K562 (cell line): ENCODE measurements around the gene PKD1. TPM values are rescaled to one million over a fixed set of nuclear protein-coding genes. Genes with fewer than 3 reads are reported as not detected.

Experiments used
- ATAC-seq: fragments of 200-7000 bp; cut with Tn5 transposase; 3 replicates; pipeline ENCODE4 v1.9.1; 2020; ENCODE audit warnings: moderate library complexity
- BruUV-seq: library from RNA; stranded (reverse); fragments of 400-500 nt; replicated peaks from 2 replicates; lab custom pipeline; 2021; lab: Mats Ljungman, UMichigan
- CTCF ChIA-PET: fragments of 300-600 bp; formaldehyde crosslinking; extraction: SDS; loops from one replicate; lab custom pipeline; 2021; ENCODE audit warnings: low intra/inter-chr PET ratio; lab: Yijun Ruan, JAX
- POLR2A ChIA-PET: fragments of 300-600, 350-650 bp; sonication (Branson Sonifier 250); formaldehyde crosslinking; extraction: SDS; loops from one replicate; lab custom pipeline; 2021; ENCODE audit warnings: antibody characterized with exemption, inconsistent platforms; lab: Yijun Ruan, JAX
- DNase-seq, 4 experiments: peaks; one replicate each; pipeline versions ENCODE4 v3.0.0 to v3.0.0-alpha.2; 2011 to 2018; ENCODE audit warnings: low spot score in 3 of 4, mixed read lengths in 3 of 4; ENCODE audit errors: extremely low read depth in 1 of 4
- FAIRE-seq: peaks from 2 replicates; lab custom pipeline; 2011; peaks lifted over from hg19 to GRCh38; lab: Jason Lieb, UNC
- H2AFZ ChIP-seq: 2 replicates; pipeline ENCODE4 v1.6.0; 2011; ENCODE audit warnings: low read depth, low read length, control low read depth, inconsistent platforms
- H3K27ac ChIP-seq: fragments of 200-600 bp; 3 replicates; pipeline ENCODE4 v1.8.0; 2011; ENCODE audit warnings: low read depth, mild to moderate bottlenecking, control low read depth, inconsistent platforms, low read length, moderate library complexity, mixed read lengths; ENCODE audit errors: extremely low read depth
- H3K27me3 ChIP-seq, 2 experiments: fragments of 300-600 bp in 1 of 2; 2 replicates in 1 of 2; 3 replicates in 1 of 2; pipeline versions ENCODE4 v1.6.0 to v1.8.0; 2011; ENCODE audit warnings: inconsistent platforms in 2 of 2, low read length in 2 of 2, mild to moderate bottlenecking in 1 of 2, mixed read lengths in 1 of 2, moderate library complexity in 1 of 2; ENCODE audit not compliant: control insufficient read depth in 2 of 2, insufficient read depth in 2 of 2
- H3K36me3 ChIP-seq: fragments of 300-600 bp; 3 replicates; pipeline ENCODE4 v1.8.0; 2011; ENCODE audit warnings: mild to moderate bottlenecking, low read length, inconsistent platforms; ENCODE audit not compliant: control insufficient read depth, insufficient read depth
- H3K4me1 ChIP-seq, 2 experiments: fragments of 200-600 bp in 1 of 2; replicated peaks in 1 of 2; 2 replicates in 1 of 2; 3 replicates in 1 of 2; pipeline versions ENCODE4 v1.5.1 to v1.8.0; 2011; ENCODE audit warnings: inconsistent platforms in 2 of 2, low read length in 2 of 2, mild to moderate bottlenecking in 1 of 2, mixed read lengths in 1 of 2, moderate library complexity in 1 of 2; ENCODE audit not compliant: control insufficient read depth in 2 of 2, insufficient read depth in 2 of 2
- H3K4me2 ChIP-seq: 2 replicates; pipeline ENCODE4 v1.6.1; 2011; ENCODE audit warnings: low read length, control low read depth, inconsistent platforms, mixed read lengths; ENCODE audit not compliant: insufficient read depth
- H3K4me3 ChIP-seq: fragments of 200-600 bp; sonication (generic), shearing (Covaris generic); 2 replicates; pipeline ENCODE4 v1.5.1; 2016; ENCODE audit warnings: control low read depth, inconsistent platforms
- H3K79me2 ChIP-seq: fragments of 200-600 bp; 3 replicates; pipeline ENCODE4 v1.8.0; 2011; ENCODE audit warnings: low read length, inconsistent platforms; ENCODE audit not compliant: control insufficient read depth, insufficient read depth
- H3K9ac ChIP-seq, 2 experiments: 2 replicates each; pipeline versions ENCODE4 v1.6.0 to v1.6.1; 2011; ENCODE audit warnings: low read depth in 2 of 2, low read length in 2 of 2, control low read depth in 1 of 2, inconsistent platforms in 1 of 2, mild to moderate bottlenecking in 1 of 2, mixed read lengths in 1 of 2; ENCODE audit not compliant: insufficient read depth in 1 of 2
- H3K9me1 ChIP-seq: one replicate; pipeline ENCODE4 v1.6.0; 2011; ENCODE audit warnings: inconsistent platforms, mild to moderate bottlenecking, low read length, moderate library complexity; ENCODE audit not compliant: control insufficient read depth, insufficient read depth
- H3K9me3 ChIP-seq: replicated peaks from 2 replicates; pipeline ENCODE4 v1.5.1; 2011; ENCODE audit warnings: low read depth, low read length, inconsistent platforms; ENCODE audit not compliant: control insufficient read depth, insufficient read depth
- H4K20me1 ChIP-seq: replicated peaks from 2 replicates; pipeline ENCODE4 v1.6.1; 2011; ENCODE audit warnings: low read length, inconsistent platforms, mixed read lengths; ENCODE audit not compliant: control insufficient read depth, insufficient read depth
- FOXM1 ChIP-seq, 2 experiments: fragments of 450-650 bp in 1 of 2; sonication (generic) in 1 of 2; formaldehyde crosslinking in 1 of 2; IDR thresholded peaks; 2 replicates each; pipeline versions ENCODE4 v1.6.1 to v1.9.0; 2017 to 2022; ENCODE audit warnings: low read depth in 2 of 2, mild to moderate bottlenecking in 2 of 2, missing genetic modification reagents in 1 of 2, moderate library complexity in 1 of 2
- L3MBTL2 ChIP-seq: fragments of 450-650 bp; IDR thresholded peaks from 2 replicates; pipeline ENCODE4 v1.6.1; 2016; ENCODE audit warnings: mild to moderate bottlenecking, moderate library complexity
- SMAD4 ChIP-seq: fragments of 250-450 bp; sonication (Bioruptor Pico); conservative IDR thresholded peaks from 2 replicates; pipeline ENCODE4 v1.8.0; 2021; ENCODE audit warnings: inconsistent platforms, mild to moderate bottlenecking, moderate library complexity
- ZBED1 ChIP-seq: IDR thresholded peaks from 2 replicates; pipeline ENCODE4 v1.6.1; 2014
- ZFP36 ChIP-seq: fragments of 150-350 bp; IDR thresholded peaks from 2 replicates; pipeline ENCODE4 v1.6.1; 2018; ENCODE audit warnings: low read length, low read depth; ENCODE audit not compliant: partially characterized antibody
- ZNF121 ChIP-seq: sonication (generic); formaldehyde crosslinking; conservative IDR thresholded peaks from 2 replicates; pipeline ENCODE4 v1.8.0; 2022; ENCODE audit warnings: missing genetic modification reagents
- ZNF224 ChIP-seq: sonication (generic); formaldehyde crosslinking; IDR thresholded peaks from 2 replicates; pipeline ENCODE4 v1.8.0; 2022; ENCODE audit warnings: mild to moderate bottlenecking, missing genetic modification reagents
- ZNF311 ChIP-seq: fragments of 250-450 bp; sonication (Bioruptor Pico); IDR thresholded peaks from 2 replicates; pipeline ENCODE4 v1.4.0; 2020; ENCODE audit warnings: mild to moderate bottlenecking, moderate library complexity
- ZNF584 ChIP-seq: fragments of 200-800 bp; sonication (Bioruptor generic); IDR thresholded peaks from 2 replicates; pipeline ENCODE4 v1.6.1; 2016; ENCODE audit warnings: low read depth, mild to moderate bottlenecking, missing genetic modification characterization, missing compliant biosample characterization
- WGBS: fragments of 100-300 bp; shearing (Covaris generic); methylation state at CpG from one replicate; pipeline ENCODE4 v1.1.6; 2016; ENCODE audit warnings: low coverage, mixed read lengths; ENCODE audit not compliant: insufficient coverage; ENCODE audit errors: missing lambda C conversion rate; 5-methylcytosine and 5-hydroxymethylcytosine counted together
- in situ Hi-C: fragments of 300-500 bp; cut with MboI; formaldehyde crosslinking; loops from 4 replicates; pipeline ENCODE4 v1.15.0; 2018; ENCODE audit warnings: inconsistent platforms, mixed read lengths
- intact Hi-C: fragments of 100-400 bp; cut with micrococcal nuclease; formaldehyde crosslinking; loops from 2 replicates; pipeline ENCODE4 v1.14.2; 2022
- polyA plus RNA-seq, 8 experiments: library from polyadenylated mRNA; depleted of rRNA in 4 of 8; stranded (reverse) in 5 of 8; unstranded in 3 of 8; fragments of >200 nt; fragmentation: Nextera tagmentation in 2 of 8; fragmentation: Illumina TruSeq in 1 of 8; extraction: Ambion mirVana in 2 of 8; extraction: Trizol in 1 of 8; gene quantifications; 2 replicates each; pipeline versions ENCODE4 v1.2.1 to v1.2.3, GENCODE V29; 2011 to 2014; ENCODE audit warnings: inconsistent platforms in 1 of 8, missing spikeins in 1 of 8
- total RNA-seq, 7 experiments: library from RNA; depleted of rRNA in 6 of 7; stranded (reverse); fragments of >200 nt in 6 of 7; fragmentation: Illumina TruSeq in 2 of 7; extraction: Trizol in 2 of 7; gene quantifications; 2 replicates each; pipeline versions ENCODE4 v1.2.1 to v1.2.3, GENCODE V29; 2011 to 2021; ENCODE audit warnings: low replicate concordance in 1 of 7
- TF ChIP-seq, protein P1 (sequence below): sonication (generic); formaldehyde crosslinking; IDR thresholded peaks from 2 replicates; pipeline ENCODE4 v1.8.1; 2022; ENCODE audit warnings: missing genetic modification reagents
- TF ChIP-seq, protein P2 (sequence below), 2 experiments: fragments of 200-800 bp in 1 of 2; sonication (Bioruptor generic) in 1 of 2; sonication (generic) in 1 of 2; formaldehyde crosslinking in 1 of 2; IDR thresholded peaks in 1 of 2; conservative IDR thresholded peaks in 1 of 2; 2 replicates each; pipeline versions ENCODE4 v1.5.0 to v1.6.1; 2016 to 2020; ENCODE audit warnings: missing compliant biosample characterization in 1 of 2, missing genetic modification characterization in 1 of 2, missing genetic modification reagents in 1 of 2
- TF ChIP-seq, protein P3 (sequence below): fragments of 200-800 bp; sonication (Bioruptor generic); IDR thresholded peaks from 2 replicates; pipeline ENCODE4 v1.6.1; 2017; ENCODE audit warnings: missing genetic modification characterization, missing compliant biosample characterization
- TF ChIP-seq, protein P4 (sequence below): IDR thresholded peaks from 2 replicates; pipeline ENCODE4 v1.6.1; 2016; ENCODE audit warnings: missing genetic modification characterization, missing compliant biosample characterization

The PKD1 gene
- total and polyA plus RNA-seq, 9 of the 15 experiments (the other 6 are each of a cell fraction or from before 2014, with no cell fraction given) = 0.23 to 93.5 (median 12.6) TPM

DNA sequence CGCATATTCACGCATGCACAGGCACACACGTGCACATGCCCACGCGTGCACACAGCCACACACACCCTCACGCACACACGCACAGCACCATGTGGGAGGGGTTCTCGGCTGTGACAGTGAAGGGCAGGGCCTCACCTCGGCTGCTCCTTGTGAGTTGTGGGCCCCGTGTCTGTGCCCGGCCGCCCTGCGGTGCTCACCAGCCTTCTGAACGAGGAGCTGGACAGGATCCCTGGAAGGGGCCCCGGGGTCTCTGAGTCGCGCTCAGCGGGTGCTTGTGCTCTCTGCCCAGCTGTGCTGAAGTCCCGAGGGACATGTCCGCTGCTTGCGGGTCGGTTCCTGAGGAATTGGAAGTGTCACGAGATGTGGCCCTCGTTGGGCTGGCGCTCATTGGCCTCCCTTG is 71.8 kb downstream of the PKD1 start:
- BruUV-seq = no TSS peak
- TF ChIP-seq, protein P1, sequence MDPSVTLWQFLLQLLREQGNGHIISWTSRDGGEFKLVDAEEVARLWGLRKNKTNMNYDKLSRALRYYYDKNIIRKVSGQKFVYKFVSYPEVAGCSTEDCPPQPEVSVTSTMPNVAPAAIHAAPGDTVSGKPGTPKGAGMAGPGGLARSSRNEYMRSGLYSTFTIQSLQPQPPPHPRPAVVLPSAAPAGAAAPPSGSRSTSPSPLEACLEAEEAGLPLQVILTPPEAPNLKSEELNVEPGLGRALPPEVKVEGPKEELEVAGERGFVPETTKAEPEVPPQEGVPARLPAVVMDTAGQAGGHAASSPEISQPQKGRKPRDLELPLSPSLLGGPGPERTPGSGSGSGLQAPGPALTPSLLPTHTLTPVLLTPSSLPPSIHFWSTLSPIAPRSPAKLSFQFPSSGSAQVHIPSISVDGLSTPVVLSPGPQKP (CRISPR knock-in tag) = no peak
- TF ChIP-seq ZNF121 (no peak), SMAD4 (no peak), L3MBTL2 (no peak), ZNF224 (no peak), ZNF311 (CRISPR knock-in tag) (no peak), ZBED1 (no peak), FOXM1 (IDR thresholded peaks at IDR 0.05; ENCODE audit: low read depth) (no peak), FOXM1 (CRISPR knock-in tag; IDR thresholded peaks at IDR 0.05; ENCODE audit: low read depth) (no peak), ZNF584 (no peak), ZFP36 (no peak)
- TF ChIP-seq, protein P2, sequence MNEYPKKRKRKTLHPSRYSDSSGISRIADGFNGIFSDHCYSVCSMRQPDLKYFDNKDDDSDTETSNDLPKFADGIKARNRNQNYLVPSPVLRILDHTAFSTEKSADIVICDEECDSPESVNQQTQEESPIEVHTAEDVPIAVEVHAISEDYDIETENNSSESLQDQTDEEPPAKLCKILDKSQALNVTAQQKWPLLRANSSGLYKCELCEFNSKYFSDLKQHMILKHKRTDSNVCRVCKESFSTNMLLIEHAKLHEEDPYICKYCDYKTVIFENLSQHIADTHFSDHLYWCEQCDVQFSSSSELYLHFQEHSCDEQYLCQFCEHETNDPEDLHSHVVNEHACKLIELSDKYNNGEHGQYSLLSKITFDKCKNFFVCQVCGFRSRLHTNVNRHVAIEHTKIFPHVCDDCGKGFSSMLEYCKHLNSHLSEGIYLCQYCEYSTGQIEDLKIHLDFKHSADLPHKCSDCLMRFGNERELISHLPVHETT (CRISPR knock-in tag; conservative IDR thresholded peaks at IDR 0.05 in 1 of 2, IDR thresholded peaks at IDR 0.05 in 1 of 2) = no peak
- TF ChIP-seq, protein P3, sequence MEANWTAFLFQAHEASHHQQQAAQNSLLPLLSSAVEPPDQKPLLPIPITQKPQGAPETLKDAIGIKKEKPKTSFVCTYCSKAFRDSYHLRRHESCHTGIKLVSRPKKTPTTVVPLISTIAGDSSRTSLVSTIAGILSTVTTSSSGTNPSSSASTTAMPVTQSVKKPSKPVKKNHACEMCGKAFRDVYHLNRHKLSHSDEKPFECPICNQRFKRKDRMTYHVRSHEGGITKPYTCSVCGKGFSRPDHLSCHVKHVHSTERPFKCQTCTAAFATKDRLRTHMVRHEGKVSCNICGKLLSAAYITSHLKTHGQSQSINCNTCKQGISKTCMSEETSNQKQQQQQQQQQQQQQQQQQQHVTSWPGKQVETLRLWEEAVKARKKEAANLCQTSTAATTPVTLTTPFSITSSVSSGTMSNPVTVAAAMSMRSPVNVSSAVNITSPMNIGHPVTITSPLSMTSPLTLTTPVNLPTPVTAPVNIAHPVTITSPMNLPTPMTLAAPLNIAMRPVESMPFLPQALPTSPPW = no peak
- TF ChIP-seq, protein P4, sequence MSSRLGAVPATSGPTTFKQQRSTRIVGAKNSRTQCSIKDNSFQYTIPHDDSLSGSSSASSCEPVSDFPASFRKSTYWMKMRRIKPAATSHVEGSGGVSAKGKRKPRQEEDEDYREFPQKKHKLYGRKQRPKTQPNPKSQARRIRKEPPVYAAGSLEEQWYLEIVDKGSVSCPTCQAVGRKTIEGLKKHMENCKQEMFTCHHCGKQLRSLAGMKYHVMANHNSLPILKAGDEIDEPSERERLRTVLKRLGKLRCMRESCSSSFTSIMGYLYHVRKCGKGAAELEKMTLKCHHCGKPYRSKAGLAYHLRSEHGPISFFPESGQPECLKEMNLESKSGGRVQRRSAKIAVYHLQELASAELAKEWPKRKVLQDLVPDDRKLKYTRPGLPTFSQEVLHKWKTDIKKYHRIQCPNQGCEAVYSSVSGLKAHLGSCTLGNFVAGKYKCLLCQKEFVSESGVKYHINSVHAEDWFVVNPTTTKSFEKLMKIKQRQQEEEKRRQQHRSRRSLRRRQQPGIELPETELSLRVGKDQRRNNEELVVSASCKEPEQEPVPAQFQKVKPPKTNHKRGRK (tag) = no peak
- POLR2A ChIA-PET = interaction anchor here (0.7 kb wide), 1 partner anchor 255 kb away, joined by 3 read pairs; no protein-coding TSS in a partner anchor

More for the DNA sequence above, 71.8 kb downstream of the PKD1 start:
- Histone ChIP-seq H3K9me1 (no peaks in the 10 kb centered on the region), H3K27me3 (no peaks in the 10 kb centered on the region), H4K20me1 (no peaks in the 10 kb centered on the region), H3K4me3 (no peak overlapping the region), H3K9ac (no peak overlapping the region), H3K27ac (no peak overlapping the region), H3K9me3 (no peaks in the 10 kb centered on the region), H3K79me2 (no peaks in the 10 kb centered on the region), H3K4me2 (no peak overlapping the region), H2AFZ (no peak overlapping the region), H3K36me3 (peaks cover 38% of the 10 kb centered on the region; the same call in 2 of the 3 replicates), H3K4me1 (peaks cover 0 to 14% of the 10 kb centered on the region in 2 experiments; a peak in 2 of 5 replicates)
- FAIRE-seq = no peak
- intact Hi-C loops = no loop called here
- ATAC-seq = no peak
- in situ Hi-C loops = no loop called here
- CTCF ChIA-PET = no interaction called here
- 89% methylated on average over 17 of the region's 25 CpGs for WGBS
- no peak for DNase-seq
